Activated CD4-positive, CD25-positive, alpha-beta regulatory T cell (primary cell): ENCODE data around the gene TCAF1.
"Not testable (repeated sequence)": the region's sequence is repeated elsewhere in the genome, so short reads cannot be mapped to it uniquely, and the experiment has no call there.

ENCODE experiments used
- DNase-seq, 4 experiments: peaks; one replicate each; lab custom pipeline; 2025; lab: John Stamatoyannopoulos, UW

The TCAF1 gene

GRCh38 chr7:143850682-143851081 is 51.3 kb downstream of the TCAF1 start:
- no peak for DNase-seq

- no peak for DNase-seq
Observed at GRCh38 chr7:143849785-143850479, 52.0 kb downstream of the TCAF1 start.

GRCh38 chr7:143848192-143848591 is 53.8 kb downstream of the TCAF1 start:
- DNase-seq: no peak

DNA sequence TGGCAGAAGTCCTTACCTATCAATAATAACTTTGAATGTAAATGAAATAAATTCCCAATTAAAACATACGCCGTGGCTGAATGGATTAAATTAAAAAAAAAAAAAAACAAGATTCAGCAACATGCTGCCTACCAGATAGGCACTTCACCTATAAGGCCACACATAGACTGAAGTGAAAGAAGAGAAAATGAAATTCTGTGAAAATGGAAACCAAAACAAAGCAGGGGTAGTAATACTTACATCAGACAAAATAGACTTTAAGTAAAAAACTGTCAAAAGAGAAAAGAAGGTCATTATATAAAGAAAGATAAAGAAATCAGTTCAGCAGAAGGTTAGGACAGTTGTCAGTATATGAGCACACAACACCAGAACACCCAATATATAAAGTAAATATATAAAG is 55.3 kb downstream of the TCAF1 start:
- no peak for DNase-seq

- DNase-seq: not testable (repeated sequence)
Observed at GRCh38 chr7:143841696-143842095, 60.3 kb downstream of the TCAF1 start.

GRCh38 chr7:143840062-143840461 is 61.9 kb downstream of the TCAF1 start:
- DNase-seq: not testable (repeated sequence)

DNA sequence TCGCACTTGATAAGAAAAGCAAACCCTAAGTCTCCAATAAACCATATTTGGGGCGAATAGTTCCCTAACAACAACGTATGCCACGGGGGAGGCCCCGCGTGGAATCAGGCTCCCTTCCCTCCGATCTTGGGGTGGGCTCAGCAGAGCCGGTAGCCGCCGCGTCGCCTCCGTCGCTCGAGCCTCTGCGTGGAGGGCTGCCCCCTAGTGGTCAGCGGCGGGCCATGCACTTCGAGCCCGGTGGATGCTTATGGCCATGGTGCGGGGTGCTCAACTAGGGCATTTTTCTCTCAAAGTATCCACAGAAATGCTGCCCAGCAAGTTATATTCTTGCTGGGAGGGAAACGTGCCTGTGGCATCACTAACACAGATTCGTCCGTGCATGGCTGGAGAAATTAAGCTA is 64.8 kb downstream of the TCAF1 start:
- DNase-seq: not testable (repeated sequence)

DNA sequence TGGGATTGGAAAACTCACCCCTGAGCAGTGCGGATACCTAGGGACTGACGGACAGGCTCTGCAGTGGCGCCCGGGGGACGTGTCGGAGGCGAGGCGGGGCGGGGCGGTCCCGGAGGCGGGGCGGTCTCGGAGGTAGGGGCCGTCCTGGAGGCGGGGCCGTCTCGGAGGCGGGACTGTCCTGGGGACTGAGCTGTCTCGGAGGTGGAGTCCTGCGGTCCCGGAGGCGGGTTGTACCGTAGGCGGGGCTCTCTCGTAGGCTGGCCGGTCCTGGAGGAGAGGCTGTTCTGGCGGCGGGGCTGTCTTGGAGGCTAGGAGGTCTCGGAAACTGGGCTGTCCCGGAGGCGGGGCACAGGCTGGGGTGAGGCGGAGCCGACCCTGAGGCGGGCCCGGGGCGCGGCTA is 65.4 kb downstream of the TCAF1 start:
- DNase-seq: peak; percentile 58 to 69 (median 62)

DNA sequence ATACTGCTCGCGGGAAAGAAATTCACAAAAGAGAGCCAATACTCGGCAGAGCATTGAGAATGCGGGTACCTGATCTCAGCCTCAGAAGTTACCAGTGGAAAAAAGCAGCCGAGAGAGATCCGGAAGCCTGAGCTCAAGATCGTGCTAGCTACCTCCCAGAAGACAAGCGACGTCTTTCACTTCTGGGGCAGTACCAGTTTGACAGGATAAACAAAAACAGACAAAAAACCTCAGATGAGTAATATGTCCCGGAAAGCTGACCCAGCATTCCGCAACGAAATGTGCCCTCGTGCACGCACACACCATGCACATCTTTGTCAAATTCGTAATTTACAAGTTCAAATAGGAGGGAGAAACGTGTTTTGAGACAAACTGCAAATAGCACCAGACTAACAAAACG is 65.9 kb downstream of the TCAF1 start:
- DNase-seq: not testable (repeated sequence)

DNA sequence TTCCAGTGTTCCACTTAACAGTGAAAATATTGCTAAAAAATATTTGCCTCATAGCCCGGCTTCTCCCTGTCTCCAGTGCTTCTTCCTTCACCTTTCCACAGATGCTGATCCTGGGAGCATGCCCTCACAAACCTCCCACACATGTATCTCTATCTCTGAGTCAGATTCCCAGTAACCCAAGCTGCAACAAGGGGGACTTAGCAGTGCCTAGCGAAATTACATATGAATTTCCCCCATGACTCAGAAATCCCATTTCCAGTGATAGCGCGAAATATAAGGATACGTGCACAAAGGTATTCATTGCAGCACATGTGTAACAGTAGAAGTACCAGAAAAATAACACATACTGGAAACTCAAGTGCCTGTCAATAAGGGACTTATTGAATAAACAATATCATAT is 75.4 kb downstream of the TCAF1 start:
- not testable (repeated sequence) for DNase-seq

DNA sequence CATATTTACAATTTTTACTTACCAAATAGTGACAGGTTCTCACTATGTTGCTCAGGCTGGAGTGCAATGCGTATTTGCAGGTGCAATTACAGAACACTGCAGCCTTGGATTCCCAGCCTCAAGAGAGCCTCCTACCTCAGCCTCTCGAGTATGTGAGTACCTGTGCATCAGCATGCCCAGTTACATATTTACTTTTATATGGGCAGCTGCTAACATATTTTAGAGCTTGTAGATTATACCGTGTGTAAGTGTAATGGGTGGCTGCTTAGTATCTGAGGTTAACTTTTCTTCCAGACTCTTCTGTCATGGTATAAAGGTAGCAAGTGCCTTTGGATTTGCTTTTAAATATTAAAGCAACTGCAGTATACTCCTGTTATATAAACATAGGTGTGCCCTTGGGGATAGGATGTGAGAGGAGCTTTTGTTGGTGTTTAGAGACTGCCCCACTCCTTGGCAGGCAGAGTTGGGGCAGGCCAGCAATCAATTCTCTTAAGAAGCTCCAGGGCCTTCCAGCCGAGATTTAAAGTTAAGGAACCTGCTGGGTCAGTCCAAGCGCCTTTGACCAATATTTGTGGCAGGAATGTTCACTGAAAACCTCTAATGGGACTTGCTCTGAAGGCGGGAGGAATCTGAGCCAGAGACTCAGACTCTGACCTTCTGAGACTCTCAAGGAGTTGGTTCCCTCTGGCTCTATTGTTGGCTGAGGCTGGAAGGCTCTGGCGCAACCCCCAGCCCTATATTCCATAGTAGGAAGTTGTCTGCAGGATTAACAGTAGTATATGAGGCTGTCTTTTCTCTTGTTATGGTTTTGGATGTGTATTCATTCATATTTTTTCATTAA is 77.5 kb downstream of the TCAF1 start:
- not testable (repeated sequence) for DNase-seq

DNA sequence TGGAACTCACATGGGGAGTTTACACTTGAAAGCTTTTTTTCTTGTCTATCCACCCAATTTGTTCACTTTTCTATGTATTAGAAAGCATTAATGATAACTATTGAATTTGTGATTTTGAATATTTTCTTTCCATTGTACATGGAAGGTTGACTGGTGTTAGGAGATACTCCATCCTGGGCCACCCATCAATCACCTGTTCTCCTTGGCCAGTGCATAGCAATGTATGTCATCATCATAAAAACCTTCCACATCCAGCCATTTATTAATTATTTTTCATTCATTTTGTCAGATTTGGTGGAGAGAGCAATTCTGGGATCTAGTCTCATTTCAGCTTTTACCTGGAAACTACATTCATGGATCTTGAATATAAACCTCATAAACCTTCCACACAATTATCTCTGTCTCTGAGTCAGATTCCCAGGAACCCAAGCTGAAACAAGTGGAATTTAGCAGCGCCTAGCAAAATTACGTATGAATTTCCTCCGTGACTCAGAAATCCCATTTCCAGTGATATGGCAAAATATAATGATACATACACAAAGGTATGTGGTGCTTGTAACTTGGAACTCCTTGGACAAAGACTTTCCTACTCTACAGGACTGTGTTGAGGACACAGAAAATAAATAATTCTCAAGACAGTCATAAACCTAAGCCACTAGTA is 78.2 kb downstream of the TCAF1 start:
- not testable (repeated sequence) for DNase-seq

DNA sequence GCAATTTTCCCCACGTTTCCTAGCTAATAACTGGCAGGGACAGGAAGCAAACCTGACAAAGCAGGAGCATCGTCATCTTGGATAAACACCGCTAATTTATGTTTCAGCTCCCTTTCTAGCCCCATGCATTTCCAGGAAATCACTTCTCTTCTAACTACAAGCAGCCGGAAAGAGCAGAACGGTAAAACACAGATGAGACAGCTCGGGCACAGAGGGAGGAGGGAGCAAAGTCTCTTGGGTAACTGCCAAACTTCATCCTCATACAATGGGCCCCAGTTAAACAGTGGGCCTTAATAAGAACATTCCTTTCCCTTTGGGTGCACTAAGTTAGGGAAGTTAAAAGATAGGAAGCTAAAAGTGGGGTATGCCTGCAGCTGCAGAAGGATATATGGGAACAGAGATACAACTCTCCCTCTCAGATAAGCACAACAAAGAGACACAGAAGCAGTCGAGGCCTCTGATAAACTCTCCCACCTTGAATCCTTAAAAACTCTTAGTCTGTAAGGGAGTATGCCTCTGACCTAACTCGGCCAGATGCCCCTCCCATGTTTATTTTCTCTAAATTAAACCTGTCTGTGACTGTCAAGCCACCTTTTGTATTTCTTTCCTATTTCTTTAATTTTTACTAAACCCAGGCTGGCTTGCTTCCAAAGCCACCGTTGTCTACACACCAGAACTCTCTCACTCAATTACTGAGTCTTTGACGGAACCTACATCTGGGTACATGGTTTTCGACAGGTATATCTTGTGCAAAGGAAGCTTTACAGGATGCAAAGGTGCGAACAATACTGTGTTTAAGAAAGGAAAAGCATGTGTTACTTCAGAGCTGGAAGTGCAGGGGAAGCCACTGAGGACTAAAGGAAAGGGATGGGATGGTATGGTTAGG is 80.3 kb downstream of the TCAF1 start:
- not testable (repeated sequence) for DNase-seq

DNA sequence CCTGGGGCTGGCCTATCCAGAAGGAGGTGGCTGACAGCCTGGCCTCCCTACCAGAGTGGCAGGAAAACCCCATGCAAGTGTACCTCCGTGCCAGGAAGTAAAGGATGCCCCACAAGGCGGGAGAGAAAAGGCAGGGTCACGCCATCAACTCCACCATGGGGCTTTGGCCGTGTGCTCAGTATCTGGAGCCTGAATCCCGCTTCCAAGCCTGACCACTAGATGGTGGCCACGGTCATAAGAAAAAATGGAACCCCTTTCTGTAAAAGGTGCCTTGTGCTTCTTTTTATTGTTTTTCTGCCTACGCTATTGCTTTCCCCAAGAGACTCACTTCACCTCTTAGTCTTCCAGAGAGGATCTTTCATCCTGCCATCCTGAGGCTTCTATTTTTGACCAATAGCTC is 84.1 kb downstream of the TCAF1 start:
- not testable (repeated sequence) for DNase-seq

GRCh38 chr7:143816471-143817133 is 85.4 kb downstream of the TCAF1 start:
- not testable (repeated sequence) for DNase-seq

DNA sequence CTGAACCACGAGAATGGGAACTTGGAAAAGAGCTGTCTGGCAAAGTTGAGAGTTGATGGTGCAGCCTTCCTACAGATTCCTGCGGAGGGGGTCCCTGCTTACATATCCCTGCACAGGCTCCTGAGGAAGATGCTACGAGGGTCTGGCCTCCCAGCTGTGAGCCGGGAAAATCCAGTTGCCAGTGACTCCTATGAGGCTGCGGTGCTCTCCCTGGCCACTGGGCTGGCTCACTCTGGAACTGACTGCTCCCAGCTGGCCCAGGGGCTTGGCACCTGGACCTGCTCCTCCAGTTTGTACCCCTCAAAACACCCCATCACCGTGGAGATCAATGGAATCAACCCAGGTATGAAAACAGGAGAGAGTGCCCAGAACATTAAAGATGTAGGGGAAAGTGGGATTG is 91.3 kb downstream of the TCAF1 start:
- not testable (repeated sequence) for DNase-seq

DNA sequence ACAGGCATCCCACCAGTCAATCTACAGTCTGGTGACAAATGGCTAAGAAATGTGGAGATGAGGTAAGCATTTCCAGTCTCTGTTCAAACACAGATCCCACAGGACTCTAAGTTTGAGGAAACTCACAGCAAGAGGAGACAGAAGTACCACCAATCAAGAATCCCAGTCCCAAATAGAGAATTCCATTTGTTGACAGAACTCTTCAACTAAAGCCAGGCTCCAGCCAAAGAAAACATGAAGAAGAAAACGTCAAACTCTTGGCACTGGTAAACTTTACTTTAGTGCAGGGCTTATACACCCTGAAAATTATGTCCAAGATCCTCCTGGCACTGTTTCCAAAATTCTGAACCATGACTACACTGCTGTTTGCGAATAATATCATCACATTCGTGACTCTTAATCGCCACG is 95.3 kb downstream of the TCAF1 start:
- not testable (repeated sequence) for DNase-seq
